Thoracic aorta (tissue), 2 donors: ENCODE results near the gene PRSS21. TPM values are rescaled to one million over a fixed set of nuclear protein-coding genes. Genes with fewer than 3 reads are reported as not detected.

Experiments
- ATAC-seq: fragments of 150-250 bp; one replicate; pipeline ENCODE4 v1.8.0; 2017; ENCODE audit warnings: low read depth; ENCODE audit not compliant: insufficient number of reproducible peaks, low FRiP score
- DNase-seq: peaks from one replicate; pipeline ENCODE4 v3.0.0-alpha.2; 2020; ENCODE audit warnings: low spot score
- H3K27ac ChIP-seq, 2 donors: fragments of 200-600 bp; sonication (generic); 1 replicate in 1 of 2; 2 replicates in 1 of 2; pipeline ENCODE4 v1.5.1; 2016; ENCODE audit warnings: mild to moderate bottlenecking in 2 of 2, moderate library complexity in 2 of 2
- H3K27me3 ChIP-seq: fragments of 200-600 bp; sonication (generic); replicated peaks from 2 replicates; pipeline ENCODE4 v1.6.0; 2016; ENCODE audit warnings: mild to moderate bottlenecking; ENCODE audit not compliant: insufficient read depth
- H3K36me3 ChIP-seq: fragments of 200-600 bp; sonication (generic); one replicate; pipeline ENCODE4 v1.5.1; 2016
- H3K4me1 ChIP-seq, 2 donors: fragments of 200-600 bp; sonication (generic); 1 replicate in 1 of 2; 2 replicates in 1 of 2; pipeline versions ENCODE4 v1.5.1 to v1.6.0; 2016; ENCODE audit warnings: low read depth in 2 of 2, mild to moderate bottlenecking in 1 of 2; ENCODE audit not compliant: control insufficient read depth in 1 of 2
- H3K4me3 ChIP-seq: fragments of 200-600 bp; sonication (generic); 2 replicates; pipeline ENCODE4 v1.5.1; 2016; ENCODE audit warnings: mild to moderate bottlenecking
- H3K9me3 ChIP-seq: fragments of 200-600 bp; sonication (generic); 2 replicates; pipeline ENCODE4 v1.5.1; 2016
- CTCF ChIP-seq: fragments of 200-600 bp; sonication (generic); IDR thresholded peaks from one replicate; pipeline ENCODE4 v1.5.1; 2019; ENCODE audit warnings: antibody characterized with exemption
- total RNA-seq, 2 donors: library from RNA; depleted of rRNA; stranded (reverse); fragments of >200 nt; gene quantifications; one replicate each; pipeline versions ENCODE4 v1.1.0 to v1.2.3, GENCODE V29; 2016

Gene PRSS21
- total RNA-seq, 2 donors from 2014 or later, result 0.54 TPM; not detected in 1

- DNase-seq, result no peak
- Histone ChIP-seq H3K4me1 (no peaks in the 10 kb centered on the region), H3K27me3 (no peaks in the 10 kb centered on the region), H3K36me3 (no peaks in the 10 kb centered on the region), H3K4me3 (no peak overlapping the region), H3K27ac (no peak overlapping the region), H3K9me3 (no peaks in the 10 kb centered on the region)
- no peak for TF ChIP-seq CTCF
- no peak for ATAC-seq
These were observed 10.9 kb downstream of the PRSS21 start for GRCh38 chr16:2827831-2828520.

- Histone ChIP-seq H3K4me1 (no peaks in the 10 kb centered on the region), H3K27me3 (no peaks in the 10 kb centered on the region), H3K9me3 (no peaks in the 10 kb centered on the region), H3K4me3 (no peak overlapping the region), H3K36me3 (no peaks in the 10 kb centered on the region), H3K27ac (no peak overlapping the region)
- ATAC-seq, result no peak
- TF ChIP-seq CTCF, result no peak
- no peak for DNase-seq
These were observed 11.4 kb downstream of the PRSS21 start for GRCh38 chr16:2828521-2828840.

- ATAC-seq (no peak), DNase-seq (no peak)
- Histone ChIP-seq H3K27ac (no peak overlapping the region), H3K9me3 (no peaks in the 10 kb centered on the region), H3K36me3 (no peaks in the 10 kb centered on the region), H3K4me1 (no peaks in the 10 kb centered on the region), H3K27me3 (no peaks in the 10 kb centered on the region), H3K4me3 (no peak overlapping the region)
- TF ChIP-seq CTCF, result no peak
These were observed 11.9 kb downstream of the PRSS21 start for GRCh38 chr16:2828876-2829430.

GRCh38 chr16:2829501-2830354, 12.7 kb downstream of the PRSS21 start, which contains the start of gene ZG16B:
Gene ZG16B (plus strand): TSS chr16:2830303. CDS start chr16:2830442, 139 bp downstream.
- DNase-seq (no peak), ATAC-seq (no peak)
- H3K27me3 ChIP-seq, result no peaks in the 10 kb centered on the region

More at GRCh38 chr16:2829501-2830354, 12.7 kb downstream of the PRSS21 start, which contains the start of gene ZG16B:
- no peak within 1 kb of the TSS for H3K4me3 ChIP-seq
- H3K4me1 ChIP-seq, result no peaks in the 10 kb centered on the region
- TF ChIP-seq CTCF, result no peak
- no peak within 1 kb of the TSS for H3K27ac ChIP-seq
- H3K9me3 ChIP-seq, result no peaks in the 10 kb centered on the region
- H3K36me3 ChIP-seq, result no peaks in the 10 kb centered on the region
